ENCODE data around the gene C4B. TPM values are rescaled to one million over a fixed set of nuclear protein-coding genes. Genes with fewer than 3 reads are reported as not detected.
"Not testable (repeated sequence)": the region's sequence is repeated elsewhere in the genome, so short reads cannot be mapped to it uniquely, and the experiment has no call there.

C4B gene
- polyA plus RNA-seq, 6 donors from 2014 or later = 0.60 to 1.0 TPM; not detected in 4

DNA sequence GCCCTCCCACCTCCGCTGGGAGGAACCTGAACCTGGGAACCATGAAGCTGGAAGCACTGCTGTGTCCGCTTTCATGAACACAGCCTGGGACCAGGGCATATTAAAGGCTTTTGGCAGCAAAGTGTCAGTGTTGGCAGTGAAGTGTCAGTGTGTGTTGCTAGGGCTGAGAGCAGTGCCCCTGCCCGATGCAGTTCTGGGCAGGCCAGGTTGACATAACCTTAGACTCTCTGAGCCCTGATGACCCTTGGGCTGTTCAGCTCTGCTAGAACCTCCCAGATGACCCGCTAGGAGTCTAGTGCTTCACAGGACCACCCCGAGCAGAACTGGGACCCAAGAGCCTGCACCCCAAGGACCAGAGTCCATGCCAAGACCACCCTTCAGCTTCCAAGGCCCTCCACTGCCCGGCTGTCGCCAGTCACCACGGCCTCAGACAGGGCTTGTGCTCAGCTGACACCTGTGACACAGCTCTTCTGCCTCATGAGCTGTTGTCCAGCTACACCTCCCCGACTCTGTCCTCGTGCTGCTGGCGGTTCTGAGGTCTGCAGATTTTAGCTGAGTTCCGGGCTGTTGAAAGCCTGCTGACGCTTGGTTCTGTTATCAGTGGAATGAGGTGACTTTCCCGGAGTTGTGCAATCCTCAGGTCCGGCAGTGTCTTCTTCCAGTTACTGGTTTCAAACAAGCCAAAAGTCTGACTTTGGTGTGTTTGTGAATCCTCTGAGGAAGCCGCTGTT is 20.9 kb downstream of the C4B start:
- not testable (repeated sequence) for ATAC-seq (ENCODE audit: low read depth in 2 of 2); H3K27ac Mint-ChIP-seq; DNase-seq; H3K9me3 Mint-ChIP-seq; H3K4me3 Mint-ChIP-seq; H3K27me3 Mint-ChIP-seq; H3K36me3 Mint-ChIP-seq; H3K4me1 Mint-ChIP-seq

- not testable (repeated sequence) for H3K4me3 Mint-ChIP-seq; H3K9me3 Mint-ChIP-seq; H3K27me3 Mint-ChIP-seq; H3K36me3 Mint-ChIP-seq; DNase-seq; H3K4me1 Mint-ChIP-seq; ATAC-seq (ENCODE audit: low read depth in 2 of 2)
- peak overlapping the region in 1 of 6 donors; percentile 62 for H3K27ac Mint-ChIP-seq
These were observed 22.5 kb downstream of the C4B start for GRCh38 chr6:32037136-32037535.

DNA sequence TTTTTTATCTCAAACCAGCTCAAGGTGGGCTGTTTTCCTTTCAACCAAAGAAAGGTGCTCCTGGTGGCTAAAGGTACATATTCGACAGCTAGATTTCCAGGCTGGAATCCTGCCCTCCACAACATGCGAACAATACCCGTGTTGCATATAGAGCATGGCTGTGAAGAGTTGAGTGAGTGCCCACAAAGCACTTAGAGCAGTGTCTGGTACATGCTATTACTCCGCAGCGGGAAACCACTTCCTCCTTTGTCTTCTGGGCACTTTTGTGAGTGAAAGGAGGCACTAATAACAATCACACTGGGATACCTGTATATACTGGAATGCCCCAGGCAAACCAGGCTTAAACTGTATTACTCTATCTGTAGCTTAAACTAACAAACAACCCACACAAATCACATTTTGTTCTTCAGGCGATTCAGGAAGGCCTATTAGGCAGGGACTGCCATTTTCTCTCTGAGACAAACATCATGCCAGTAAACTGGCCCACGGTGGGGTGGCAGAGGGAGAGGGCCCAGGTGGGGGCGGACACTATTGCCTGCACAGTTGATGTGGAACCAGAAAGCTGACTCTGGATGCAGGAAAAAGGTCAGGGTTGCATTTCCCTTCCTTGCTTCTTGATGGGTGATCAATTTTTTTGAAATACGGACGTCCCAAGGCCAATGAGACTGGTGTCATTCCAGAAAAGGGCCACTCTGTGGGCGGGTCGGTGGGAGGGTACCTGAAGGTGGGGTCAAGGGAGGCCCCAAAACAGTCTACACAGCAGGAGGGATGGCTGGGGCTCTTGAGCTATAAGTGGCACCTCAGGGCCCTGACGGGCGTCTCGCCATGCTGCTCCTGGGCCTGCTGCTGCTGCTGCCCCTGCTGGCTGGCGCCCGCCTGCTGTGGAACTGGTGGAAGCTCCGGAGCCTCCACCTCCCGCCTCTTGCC is 23.3 kb downstream of the C4B start, which contains the start of gene CYP21A2:
Gene CYP21A2 (plus strand): TSS at position 818 of the 927 bp plus-strand sequence. CDS start 8 bp downstream, at position 826.
- not testable (repeated sequence) for H3K4me3 Mint-ChIP-seq, H3K9me3 Mint-ChIP-seq, H3K36me3 Mint-ChIP-seq, DNase-seq, H3K27me3 Mint-ChIP-seq, H3K4me1 Mint-ChIP-seq
- ATAC-seq (ENCODE audit: low read depth in 2 of 2) = peak; percentile 87
- peak within 1 kb of the TSS in 1 of 6 donors; percentile 62 for H3K27ac Mint-ChIP-seq

- not testable (repeated sequence) for DNase-seq; H3K9me3 Mint-ChIP-seq; H3K27ac Mint-ChIP-seq; H3K27me3 Mint-ChIP-seq; ATAC-seq (ENCODE audit: low read depth in 2 of 2); H3K4me3 Mint-ChIP-seq; H3K4me1 Mint-ChIP-seq; H3K36me3 Mint-ChIP-seq
These were observed 24.3 kb downstream of the C4B start for GRCh38 chr6:32038878-32039277.

- not testable (repeated sequence) for H3K4me1 Mint-ChIP-seq; DNase-seq; H3K27me3 Mint-ChIP-seq; H3K9me3 Mint-ChIP-seq; H3K36me3 Mint-ChIP-seq; H3K27ac Mint-ChIP-seq; ATAC-seq (ENCODE audit: low read depth in 2 of 2); H3K4me3 Mint-ChIP-seq
These were observed 25.0 kb downstream of the C4B start for GRCh38 chr6:32039321-32040274.

DNA sequence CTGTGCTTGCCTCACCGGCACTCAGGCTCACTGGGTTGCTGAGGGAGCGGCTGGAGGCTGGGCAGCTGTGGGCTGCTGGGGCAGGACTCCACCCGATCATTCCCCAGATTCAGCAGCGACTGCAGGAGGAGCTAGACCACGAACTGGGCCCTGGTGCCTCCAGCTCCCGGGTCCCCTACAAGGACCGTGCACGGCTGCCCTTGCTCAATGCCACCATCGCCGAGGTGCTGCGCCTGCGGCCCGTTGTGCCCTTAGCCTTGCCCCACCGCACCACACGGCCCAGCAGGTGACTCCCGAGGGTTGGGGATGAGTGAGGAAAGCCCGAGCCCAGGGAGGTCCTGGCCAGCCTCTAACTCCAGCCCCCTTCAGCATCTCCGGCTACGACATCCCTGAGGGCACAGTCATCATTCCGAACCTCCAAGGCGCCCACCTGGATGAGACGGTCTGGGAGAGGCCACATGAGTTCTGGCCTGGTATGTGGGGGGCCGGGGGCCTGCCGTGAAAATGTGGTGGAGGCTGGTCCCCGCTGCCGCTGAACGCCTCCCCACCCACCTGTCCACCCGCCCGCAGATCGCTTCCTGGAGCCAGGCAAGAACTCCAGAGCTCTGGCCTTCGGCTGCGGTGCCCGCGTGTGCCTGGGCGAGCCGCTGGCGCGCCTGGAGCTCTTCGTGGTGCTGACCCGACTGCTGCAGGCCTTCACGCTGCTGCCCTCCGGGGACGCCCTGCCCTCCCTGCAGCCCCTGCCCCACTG is 25.9 kb downstream of the C4B start:
- H3K27me3 Mint-ChIP-seq; H3K9me3 Mint-ChIP-seq; ATAC-seq (ENCODE audit: low read depth in 2 of 2); H3K4me3 Mint-ChIP-seq; H3K27ac Mint-ChIP-seq; H3K36me3 Mint-ChIP-seq; DNase-seq; H3K4me1 Mint-ChIP-seq: not testable (repeated sequence)

- not testable (repeated sequence) for H3K4me1 Mint-ChIP-seq; ATAC-seq (ENCODE audit: low read depth in 2 of 2); H3K9me3 Mint-ChIP-seq; H3K27ac Mint-ChIP-seq; DNase-seq; H3K36me3 Mint-ChIP-seq; H3K4me3 Mint-ChIP-seq; H3K27me3 Mint-ChIP-seq
These were observed 26.4 kb downstream of the C4B start for GRCh38 chr6:32041050-32041321.

DNA sequence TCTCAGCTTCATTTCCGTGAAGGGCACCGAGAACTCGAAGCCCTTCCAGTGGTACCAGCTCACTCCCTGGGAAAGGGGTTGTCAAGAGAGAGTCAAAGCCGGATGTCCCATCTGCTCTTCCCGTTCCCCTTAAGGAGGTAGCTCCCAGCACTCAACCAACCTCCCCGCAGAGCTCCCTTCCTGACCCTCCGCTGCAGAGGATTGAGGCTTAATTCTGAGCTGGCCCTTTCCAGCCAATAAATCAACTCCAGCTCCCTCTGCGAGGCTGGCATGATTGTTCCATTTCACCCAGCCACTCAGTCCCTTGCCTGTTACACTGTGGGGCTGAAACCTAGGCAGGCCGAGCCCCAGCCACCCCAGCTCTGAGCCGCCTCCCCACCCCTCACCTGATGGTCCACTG is 26.8 kb downstream of the C4B start:
- not testable (repeated sequence) for DNase-seq; H3K27ac Mint-ChIP-seq; H3K4me1 Mint-ChIP-seq; H3K9me3 Mint-ChIP-seq; H3K36me3 Mint-ChIP-seq; H3K4me3 Mint-ChIP-seq; H3K27me3 Mint-ChIP-seq; ATAC-seq (ENCODE audit: low read depth in 2 of 2)

DNA sequence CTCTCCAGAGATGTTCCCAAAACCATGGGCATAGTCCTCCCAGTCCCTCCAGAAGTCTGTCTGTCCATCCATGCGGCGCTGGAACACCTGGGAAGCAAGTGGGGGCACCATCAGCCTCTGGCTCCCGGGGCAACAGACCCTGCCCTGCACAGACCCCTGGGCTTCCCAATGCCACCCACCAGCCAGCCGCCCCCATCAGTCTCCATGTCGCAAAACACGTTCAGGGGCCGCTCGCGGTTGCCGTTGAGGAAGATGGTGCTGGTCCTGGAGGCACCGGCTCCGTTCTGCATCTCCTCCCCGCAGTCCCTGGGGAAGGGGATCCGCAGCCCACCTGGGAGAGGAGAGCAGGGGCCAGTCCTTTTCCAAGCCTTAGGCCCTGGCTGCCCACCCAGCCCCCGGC is 27.7 kb downstream of the C4B start:
- H3K4me1 Mint-ChIP-seq, DNase-seq: not testable (repeated sequence)

GRCh38 chr6:32043589-32044380 is 29.2 kb downstream of the C4B start:
- not testable (repeated sequence) for H3K27ac Mint-ChIP-seq; H3K4me3 Mint-ChIP-seq; H3K36me3 Mint-ChIP-seq; H3K4me1 Mint-ChIP-seq; H3K27me3 Mint-ChIP-seq; H3K9me3 Mint-ChIP-seq; ATAC-seq (ENCODE audit: low read depth in 2 of 2); DNase-seq

More for the DNA sequence above, 27.7 kb downstream of the C4B start:
- not testable (repeated sequence) for ATAC-seq (ENCODE audit: low read depth in 2 of 2); H3K27ac Mint-ChIP-seq; H3K36me3 Mint-ChIP-seq; H3K27me3 Mint-ChIP-seq; H3K4me3 Mint-ChIP-seq; H3K9me3 Mint-ChIP-seq

GRCh38 chr6:32044916-32045315 is 30.3 kb downstream of the C4B start:
- not testable (repeated sequence) for H3K4me1 Mint-ChIP-seq; H3K4me3 Mint-ChIP-seq; H3K36me3 Mint-ChIP-seq; DNase-seq; H3K9me3 Mint-ChIP-seq; H3K27ac Mint-ChIP-seq; ATAC-seq (ENCODE audit: low read depth in 2 of 2); H3K27me3 Mint-ChIP-seq

- Mint-ChIP-seq H3K4me3 (no peak overlapping the region), H3K4me1 (peaks cover 5 to 7% (median 5%) of the 10 kb centered on the region in 3 donors), H3K9me3 (no peaks in the 10 kb centered on the region), H3K36me3 (no peaks in the 10 kb centered on the region), H3K27ac (peak overlapping the region in 1 of 6 donors; percentile 59), H3K27me3 (peaks cover 0 to 5% (median 0%) of the 10 kb centered on the region in 3 donors)
- ATAC-seq (ENCODE audit: low read depth in 2 of 2) (no peak), DNase-seq (no peak)
These were observed 31.3 kb downstream of the C4B start for GRCh38 chr6:32045811-32046449.
